GM19023 (cell line): Measurements from ENCODE around the gene RBM34.
"Not testable (repeated sequence)": the region's sequence is repeated elsewhere in the genome, so short reads cannot be mapped to it uniquely, and the experiment has no call there.

Source experiments
- ATAC-seq: cut with Tn5 transposase; IDR thresholded peaks from one replicate; pipeline ENCODE4 v1.9.1; 2021; ENCODE audit warnings: mild to moderate bottlenecking, moderate library complexity; ENCODE audit not compliant: unreplicated experiment

The RBM34 gene

DNA sequence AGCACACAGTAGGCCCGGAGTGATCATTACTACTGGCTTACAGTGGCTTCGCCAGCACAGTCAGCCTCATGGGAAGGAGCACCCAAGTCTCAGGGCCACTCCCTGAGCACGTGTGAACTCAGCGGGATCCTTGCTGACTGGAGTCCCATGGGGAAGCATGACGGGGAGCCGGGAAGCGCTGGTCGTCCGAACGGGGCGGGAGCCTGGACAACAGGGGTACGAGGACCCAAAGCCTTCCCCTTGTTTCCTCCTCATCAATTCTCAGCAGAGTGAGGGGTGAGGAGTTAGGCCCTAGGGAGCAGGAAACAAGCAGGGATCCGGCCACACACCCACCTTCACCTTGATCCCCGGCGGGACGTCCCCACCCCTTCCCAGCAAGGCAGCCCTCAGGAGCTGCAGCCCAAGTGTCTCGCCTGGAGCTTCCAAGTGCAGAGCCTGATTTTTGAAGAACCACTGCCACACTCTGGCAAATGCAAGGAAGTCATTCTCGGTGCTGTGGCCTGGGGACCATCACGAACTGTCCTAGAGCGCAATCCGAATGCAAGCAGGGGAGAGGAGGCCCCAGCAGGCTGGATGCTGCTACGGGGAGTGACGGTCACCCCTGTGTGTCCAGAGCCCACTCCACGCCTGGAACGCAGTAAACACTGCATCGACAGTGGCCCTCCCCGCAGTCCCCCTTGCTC is 67.9 kb downstream of the RBM34 start:
- ATAC-seq: no peak

GRCh38 chr1:235092415-235092814 is 68.6 kb downstream of the RBM34 start:
- ATAC-seq: not testable (repeated sequence)

DNA sequence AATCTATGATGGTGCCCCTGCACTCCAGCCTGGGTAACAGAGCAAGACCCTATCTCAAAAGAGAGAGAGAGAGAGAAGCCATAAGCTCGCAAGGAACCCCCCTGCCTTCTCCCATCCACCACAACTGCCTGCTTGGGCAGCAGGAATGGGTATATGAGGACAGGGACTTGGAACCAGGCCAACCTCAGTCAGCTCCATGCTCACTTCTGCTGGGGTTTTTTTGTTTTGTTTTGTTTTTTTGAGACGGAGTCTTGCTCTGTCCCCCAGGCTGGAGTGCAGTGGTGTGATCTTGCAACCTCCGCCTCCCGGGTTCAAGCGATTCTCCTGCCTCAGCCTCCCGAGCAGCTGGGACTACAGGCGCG is 69.0 kb downstream of the RBM34 start:
- ATAC-seq: not testable (repeated sequence)

DNA sequence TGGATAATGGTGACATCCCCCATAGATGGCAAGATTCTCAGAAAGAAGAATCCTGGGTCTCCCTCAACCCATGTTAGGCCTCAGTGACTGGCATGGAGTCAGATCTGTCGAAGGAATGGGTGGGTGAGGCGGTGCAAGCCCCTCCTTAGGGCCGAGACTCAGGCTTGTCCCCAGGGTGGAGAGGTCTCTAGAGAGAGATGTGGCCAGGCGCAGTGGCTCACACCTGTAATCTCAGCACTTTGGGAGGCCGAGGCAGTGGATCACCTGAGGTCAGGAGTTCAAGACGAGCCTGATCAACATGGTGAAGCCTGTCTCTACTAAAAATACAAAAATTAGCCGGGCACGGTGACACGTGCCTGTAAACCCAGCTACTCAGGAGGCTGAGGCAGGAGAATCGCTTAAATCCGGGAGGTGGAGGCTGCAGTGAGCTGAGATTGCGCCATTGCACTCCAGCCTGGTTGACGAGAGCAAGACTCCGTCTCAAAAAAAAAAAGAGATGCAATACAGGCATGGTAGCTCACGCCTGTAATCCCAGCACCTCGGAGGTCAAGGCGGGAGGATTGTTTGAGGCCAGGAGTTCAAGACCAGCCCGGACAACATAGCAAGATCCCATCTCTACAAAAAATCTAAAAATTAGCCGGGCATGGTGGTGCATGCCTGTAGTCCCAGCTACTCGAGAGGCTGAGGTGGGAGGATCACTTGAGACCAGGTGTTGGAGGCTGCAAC is 69.6 kb downstream of the RBM34 start:
- not testable (repeated sequence) for ATAC-seq

GRCh38 chr1:235090406-235091069 is 70.5 kb downstream of the RBM34 start:
- no peak for ATAC-seq

DNA sequence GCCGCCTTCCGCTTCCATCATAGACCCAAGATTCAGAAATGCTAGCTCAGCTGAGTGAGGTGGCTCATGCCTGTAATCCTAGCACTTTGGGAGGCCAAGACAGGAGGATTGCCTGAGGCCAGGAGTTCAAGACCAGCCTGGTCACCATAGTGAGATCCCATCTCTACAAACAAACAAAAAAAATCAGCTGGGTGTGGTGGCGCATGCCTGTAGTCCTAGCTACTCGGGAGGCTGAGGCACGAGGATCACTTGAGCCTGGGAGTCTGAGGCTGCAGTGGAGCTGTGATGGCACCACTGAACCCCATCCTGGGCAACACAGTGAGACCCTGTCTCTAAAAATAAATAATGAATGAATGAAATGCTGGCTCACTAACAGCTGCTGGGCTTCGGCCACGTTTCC is 72.1 kb downstream of the RBM34 start:
- ATAC-seq: no peak

DNA sequence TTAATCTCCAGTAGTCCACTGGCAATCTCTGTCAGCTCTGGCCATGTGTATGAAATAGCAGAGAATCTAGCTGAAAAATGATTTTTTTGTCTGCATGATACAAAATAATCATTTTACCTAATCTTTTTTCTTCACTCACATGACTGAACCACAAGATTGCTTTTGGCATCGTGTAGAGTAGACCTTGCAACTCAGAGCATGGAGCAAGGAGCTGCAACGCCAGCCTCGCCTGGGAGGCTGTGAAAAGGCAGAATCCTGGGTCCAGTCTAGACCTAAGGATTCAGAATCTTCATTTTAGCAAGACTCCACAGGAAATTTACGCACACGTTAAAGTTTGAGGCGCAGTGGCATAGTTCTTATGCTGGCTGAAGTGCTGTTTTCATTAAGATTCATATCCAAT is 72.6 kb downstream of the RBM34 start:
- ATAC-seq: no peak

GRCh38 chr1:235087906-235088305 is 73.1 kb downstream of the RBM34 start:
- no peak for ATAC-seq

GRCh38 chr1:235085411-235086117 is 75.5 kb downstream of the RBM34 start:
- ATAC-seq: not testable (repeated sequence)
